Measurements from ENCODE around the gene VIPAS39.

GRCh38 chr14:77406718-77407117 lies 50.7 kb downstream of the VIPAS39 start:
- no peak for TF ChIP-seq CTCF (conservative IDR thresholded peaks at IDR 0.05)
- no peak for TF ChIP-seq ZFX (IDR thresholded peaks at IDR 0.05)
